GM23248 (cell line): Measurements from ENCODE around the gene PACRGL. TPM values are rescaled to one million over a fixed set of nuclear protein-coding genes. Genes with fewer than 3 reads are reported as not detected.

Experiments
- DNase-seq: peaks from one replicate; pipeline ENCODE4 v3.0.0-alpha.2; 2015
- H2AFZ ChIP-seq: fragments of 200-600 bp; sonication (generic); 2 replicates; pipeline ENCODE4 v1.6.1; 2016; ENCODE audit warnings: antibody characterized with exemption
- H3F3A ChIP-seq: fragments of 200-600 bp; sonication (generic); 2 replicates; pipeline ENCODE4 v1.6.1; 2016; ENCODE audit warnings: mild to moderate bottlenecking, antibody characterized with exemption, mixed run types; ENCODE audit not compliant: insufficient read depth
- H3K27ac ChIP-seq: fragments of 200-600 bp; sonication (generic); 2 replicates; pipeline ENCODE4 v1.5.1; 2016; ENCODE audit warnings: mild to moderate bottlenecking
- H3K27me3 ChIP-seq: fragments of 200-600 bp; sonication (generic); replicated peaks from 2 replicates; pipeline ENCODE4 v1.6.1; 2016; ENCODE audit warnings: mild to moderate bottlenecking; ENCODE audit not compliant: insufficient read depth
- H3K36me3 ChIP-seq: fragments of 200-600 bp; sonication (generic); 2 replicates; pipeline ENCODE4 v1.6.1; 2016; ENCODE audit warnings: low read depth, mild to moderate bottlenecking
- H3K4me1 ChIP-seq: fragments of 200-600 bp; sonication (generic); 2 replicates; pipeline ENCODE4 v1.6.1; 2016; ENCODE audit warnings: mild to moderate bottlenecking; ENCODE audit not compliant: insufficient read depth
- H3K4me2 ChIP-seq: fragments of 200-600 bp; sonication (generic); one replicate; pipeline ENCODE4 v1.6.1; 2016; ENCODE audit warnings: mild to moderate bottlenecking; ENCODE audit not compliant: unreplicated experiment
- H3K4me3 ChIP-seq: fragments of 200-600 bp; sonication (generic); 2 replicates; pipeline ENCODE4 v1.5.1; 2016; ENCODE audit warnings: mild to moderate bottlenecking
- H3K79me2 ChIP-seq: fragments of 200-600 bp; sonication (generic); 2 replicates; pipeline ENCODE4 v1.6.1; 2016; ENCODE audit warnings: mild to moderate bottlenecking; ENCODE audit not compliant: insufficient read depth
- H3K9ac ChIP-seq: fragments of 200-600 bp; sonication (generic); 2 replicates; pipeline ENCODE4 v1.6.1; 2016; ENCODE audit warnings: mild to moderate bottlenecking
- H3K9me2 ChIP-seq: fragments of 200-600 bp; sonication (generic); 2 replicates; pipeline ENCODE4 v1.6.1; 2016; ENCODE audit warnings: mixed run types, mild to moderate bottlenecking, moderate library complexity; ENCODE audit not compliant: insufficient read depth
- H3K9me3 ChIP-seq: fragments of 200-600 bp; sonication (generic); one replicate; pipeline ENCODE4 v1.6.1; 2017; ENCODE audit warnings: low read depth
- H4K20me1 ChIP-seq: fragments of 200-600 bp; sonication (generic); 2 replicates; pipeline ENCODE4 v1.6.0; 2016; ENCODE audit not compliant: insufficient read depth
- EZH2 ChIP-seq: fragments of 200-600 bp; sonication (generic); IDR thresholded peaks from 2 replicates; pipeline ENCODE4 v1.6.1; 2018; ENCODE audit warnings: antibody characterized with exemption, mild to moderate bottlenecking; ENCODE audit not compliant: insufficient read depth, poor library complexity, severe bottlenecking
- EZH2phosphoT487 ChIP-seq: fragments of 200-600 bp; sonication (generic); IDR thresholded peaks from 2 replicates; pipeline ENCODE4 v1.6.1; 2018; ENCODE audit warnings: antibody characterized with exemption, moderate library complexity, mild to moderate bottlenecking, low read depth; ENCODE audit not compliant: insufficient read depth
- WGBS, 2 experiments: methylation state at CpG; one replicate each; pipeline ENCODE4 v1.1.6; 2015 to 2017; ENCODE audit warnings: low lambda C conversion rate in 2 of 2, low coverage in 1 of 2; ENCODE audit errors: missing lambda C conversion rate in 2 of 2; 5-methylcytosine and 5-hydroxymethylcytosine counted together
- in situ Hi-C: fragments of 300-500 bp; cut with MboI; formaldehyde crosslinking; loops from 2 replicates; pipeline ENCODE4 v1.15.0; 2020
- polyA plus RNA-seq: library from polyadenylated mRNA; unstranded; fragments of >200 nt; fragmentation: Nextera tagmentation; extraction: Ambion mirVana; gene quantifications from 2 replicates; pipeline ENCODE4 v1.2.1, GENCODE V29; 2016
- total RNA-seq: library from RNA; depleted of rRNA; stranded (reverse); fragments of >200 nt; shearing (Covaris generic); gene quantifications from 2 replicates; pipeline ENCODE4 v1.2.3, GENCODE V29; 2014

PACRGL gene
- total and polyA plus RNA-seq, 2 experiments from 2014 or later: 10.8 to 24.6 TPM

DNA sequence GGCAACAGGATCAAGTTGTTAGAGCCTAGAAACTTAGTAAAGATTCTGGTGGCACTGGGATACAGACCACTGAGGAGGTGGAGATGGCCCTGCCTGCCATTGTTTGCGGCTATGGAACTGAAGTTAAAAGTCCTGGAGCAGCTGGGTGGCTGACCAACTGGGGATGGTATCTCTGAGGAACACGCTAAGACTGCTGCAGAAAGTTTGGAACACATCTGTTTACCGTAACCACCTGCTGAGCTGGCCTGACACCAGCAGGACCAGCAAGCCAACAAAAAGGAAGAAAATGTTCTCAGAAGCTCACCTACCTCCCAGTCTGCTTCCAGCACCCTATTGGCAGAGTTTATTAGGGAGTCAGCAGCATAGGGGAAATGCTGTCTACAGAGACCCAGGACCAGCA, 17.4 kb upstream of the PACRGL start:
- Histone ChIP-seq H3F3A (no peaks in the 10 kb centered on the region), H3K4me3 (no peak overlapping the region), H3K27ac (no peak overlapping the region), H3K27me3 (peaks cover 8% of the 10 kb centered on the region; the same call in 1 of the 2 replicates), H4K20me1 (no peaks in the 10 kb centered on the region), H3K4me1 (no peaks in the 10 kb centered on the region; the same call in 1 of the 2 replicates), H3K79me2 (no peaks in the 10 kb centered on the region), H3K36me3 (no peaks in the 10 kb centered on the region), H3K9ac (no peak overlapping the region), H3K9me2 (no peaks in the 10 kb centered on the region), H2AFZ (no peak overlapping the region), H3K9me3 (no peaks in the 10 kb centered on the region), H3K4me2 (no peak overlapping the region)
- no peak for DNase-seq
- 49 to 55% methylated on average over 3 of the region's 3 CpGs for WGBS, 2 experiments
- no peak for TF ChIP-seq EZH2phosphoT487
- TF ChIP-seq EZH2: no peak
- in situ Hi-C loops: loop anchor here (25.0 kb wide), 3 partner anchors 246 to 1996 kb away; no protein-coding TSS in a partner anchor

DNA sequence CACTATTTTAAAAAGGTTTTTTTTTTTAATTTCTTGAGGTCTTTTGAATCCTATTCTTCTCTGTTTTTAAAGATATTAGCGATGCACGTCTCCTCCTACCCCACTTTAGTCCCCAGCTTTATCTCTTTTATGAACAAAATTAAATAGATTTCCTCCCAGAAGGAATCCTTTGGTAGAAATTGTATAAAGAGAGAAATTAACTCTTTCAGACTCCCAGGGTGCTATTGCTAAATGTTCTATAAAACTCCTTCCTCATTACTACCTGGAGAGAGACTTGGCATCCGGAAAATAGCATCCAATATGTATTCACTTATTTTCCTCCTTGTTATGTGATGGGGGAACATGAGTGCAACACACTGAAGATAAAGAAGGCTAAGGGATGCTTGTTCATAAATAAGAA, 16.5 kb upstream of the PACRGL start:
- H3K27ac ChIP-seq: no peak overlapping the region
- in situ Hi-C loops: loop anchor here (25.0 kb wide), 3 partner anchors 246 to 1996 kb away; no protein-coding TSS in a partner anchor
- 82 to 92% methylated on average over 3 of the region's 3 CpGs for WGBS, 2 experiments
- no peak for DNase-seq
- H3K9me3 ChIP-seq: no peaks in the 10 kb centered on the region
- H3K4me1 ChIP-seq: peaks cover 6% of the 10 kb centered on the region
- H3F3A ChIP-seq: peaks cover 6% of the 10 kb centered on the region; the same call in 1 of the 2 replicates
- no peak overlapping the region for H3K4me2 ChIP-seq
- H3K9me2 ChIP-seq: no peaks in the 10 kb centered on the region
- H3K36me3 ChIP-seq: no peaks in the 10 kb centered on the region
- H3K27me3 ChIP-seq: 0 out of 2 replicates have a peak, but pooled peaks cover 8% of the 10 kb centered on the region
- no peak overlapping the region for H3K4me3 ChIP-seq
- H2AFZ ChIP-seq: no peak overlapping the region
- H3K9ac ChIP-seq: no peak overlapping the region
- no peak for TF ChIP-seq EZH2phosphoT487
- no peak for TF ChIP-seq EZH2
- H4K20me1 ChIP-seq: no peaks in the 10 kb centered on the region
- no peaks in the 10 kb centered on the region for H3K79me2 ChIP-seq

DNA sequence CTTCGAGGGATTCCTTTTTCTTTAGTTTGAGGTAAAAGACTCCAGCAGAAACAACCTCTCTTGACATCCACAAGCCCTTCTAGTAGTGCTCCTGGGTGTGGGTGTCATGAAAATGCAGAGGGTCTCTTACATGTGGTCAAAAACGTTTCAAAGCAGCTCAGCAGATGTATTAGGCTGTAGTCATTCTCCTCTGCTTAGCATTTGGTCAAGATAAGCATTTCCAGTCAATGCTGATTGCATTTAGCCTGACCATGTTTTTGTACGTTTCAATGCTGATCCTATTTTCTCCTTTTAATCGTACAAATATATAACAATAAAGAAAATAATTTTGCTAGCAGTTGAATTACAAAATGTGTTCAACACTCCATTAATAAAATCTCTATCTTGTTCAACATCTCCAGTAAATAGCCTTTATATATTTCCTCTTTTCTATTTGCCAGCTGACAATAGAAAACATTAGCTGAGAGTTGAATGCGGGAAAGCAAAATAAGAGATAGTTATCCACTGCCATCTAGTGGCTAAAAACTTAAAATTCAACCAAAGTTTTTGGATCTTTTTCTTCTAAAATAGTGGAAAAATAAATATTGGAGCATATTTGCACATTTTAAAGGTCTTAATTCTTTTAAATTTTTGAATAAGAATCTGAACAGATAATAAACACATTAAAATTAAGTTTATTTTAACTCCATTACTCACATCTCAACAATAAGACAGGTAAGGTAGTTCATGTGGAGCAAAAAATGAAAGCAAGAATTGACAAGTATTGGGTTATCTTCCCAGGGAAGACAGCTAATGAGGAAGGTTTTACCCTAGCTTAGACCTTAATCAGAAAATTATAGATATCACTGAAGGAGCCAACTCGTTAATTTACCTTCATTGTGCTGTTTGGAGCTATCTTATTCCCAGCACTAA, 15.2 kb upstream of the PACRGL start:
- H4K20me1 ChIP-seq: no peaks in the 10 kb centered on the region
- H3K27me3 ChIP-seq: no peaks in the 10 kb centered on the region
- WGBS, 2 experiments: 15% methylated on average over 6 of the region's 6 CpGs
- H3K36me3 ChIP-seq: no peaks in the 10 kb centered on the region
- no peak overlapping the region for H3K4me2 ChIP-seq
- H2AFZ ChIP-seq: no peak overlapping the region
- H3K4me3 ChIP-seq: no peak overlapping the region
- H3K4me1 ChIP-seq: peaks cover 6% of the 10 kb centered on the region
- H3K9ac ChIP-seq: no peak overlapping the region
- peaks cover 6% of the 10 kb centered on the region; the same call in 1 of the 2 replicates for H3F3A ChIP-seq
- peak; percentile 61 for DNase-seq
- no peak overlapping the region for H3K27ac ChIP-seq
- in situ Hi-C loops: loop anchor here (25.0 kb wide), 3 partner anchors 248 to 1998 kb away; no protein-coding TSS in a partner anchor
- H3K79me2 ChIP-seq: no peaks in the 10 kb centered on the region
- no peaks in the 10 kb centered on the region for H3K9me2 ChIP-seq
- TF ChIP-seq EZH2phosphoT487: no peak
- no peak for TF ChIP-seq EZH2
- H3K9me3 ChIP-seq: no peaks in the 10 kb centered on the region

DNA sequence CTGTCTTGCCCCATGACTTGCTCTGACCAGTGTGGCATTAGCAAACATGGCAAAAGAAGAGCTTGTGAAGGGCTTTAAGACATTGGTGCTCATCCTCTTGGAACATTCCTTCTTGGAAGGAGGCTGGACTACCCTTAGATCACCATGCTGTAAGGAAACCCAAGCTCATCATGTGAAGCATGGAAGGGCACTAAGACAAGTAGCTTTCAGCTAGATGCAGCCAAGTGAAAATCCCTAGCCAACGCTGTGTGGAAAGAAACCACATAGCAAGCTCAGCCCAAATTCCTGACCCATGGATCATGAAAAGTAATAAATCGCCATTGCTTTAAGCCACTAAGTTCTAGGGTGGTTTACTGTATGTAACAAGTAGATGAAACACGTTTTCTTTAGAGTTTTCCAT, 12.4 kb upstream of the PACRGL start:
- in situ Hi-C loops: loop anchor here (25.0 kb wide), 3 partner anchors 251 to 2001 kb away; no protein-coding TSS in a partner anchor
- peak overlapping the region; percentile 35 for H3K4me2 ChIP-seq
- H3K79me2 ChIP-seq: no peaks in the 10 kb centered on the region
- no peak overlapping the region for H3K9ac ChIP-seq
- H2AFZ ChIP-seq: 0 out of 2 replicates have a peak overlapping the region, but pooled peaks have one; percentile 14
- no peak overlapping the region for H3K27ac ChIP-seq
- H3K4me3 ChIP-seq: no peak overlapping the region
- H3F3A ChIP-seq: peaks cover 6% of the 10 kb centered on the region; the same call in 1 of the 2 replicates
- 0% methylated on average over 3 of the region's 3 CpGs for WGBS, 2 experiments
- DNase-seq: peak; percentile 91
- H3K27me3 ChIP-seq: no peaks in the 10 kb centered on the region
- no peaks in the 10 kb centered on the region for H3K9me2 ChIP-seq
- no peaks in the 10 kb centered on the region for H4K20me1 ChIP-seq
- H3K4me1 ChIP-seq: peaks cover 6% of the 10 kb centered on the region
- H3K9me3 ChIP-seq: no peaks in the 10 kb centered on the region
- no peak for TF ChIP-seq EZH2phosphoT487
- no peak for TF ChIP-seq EZH2
- no peaks in the 10 kb centered on the region for H3K36me3 ChIP-seq
